Neural progenitor cell (in vitro differentiated cells): ENCODE results near the gene ZNF488.

Experiments
- EZH2 ChIP-seq: fragments of 200-600 bp; sonication (generic); IDR thresholded peaks from 2 replicates; pipeline ENCODE4 v1.6.1; 2017; ENCODE audit warnings: antibody characterized with exemption, mild to moderate bottlenecking, moderate library complexity
- TF ChIP-seq, protein P1 (sequence below): fragments of 200-600 bp; sonication (generic); IDR thresholded peaks from 2 replicates; pipeline ENCODE4 v1.5.1; 2017; ENCODE audit warnings: antibody characterized with exemption, mild to moderate bottlenecking

DNA sequence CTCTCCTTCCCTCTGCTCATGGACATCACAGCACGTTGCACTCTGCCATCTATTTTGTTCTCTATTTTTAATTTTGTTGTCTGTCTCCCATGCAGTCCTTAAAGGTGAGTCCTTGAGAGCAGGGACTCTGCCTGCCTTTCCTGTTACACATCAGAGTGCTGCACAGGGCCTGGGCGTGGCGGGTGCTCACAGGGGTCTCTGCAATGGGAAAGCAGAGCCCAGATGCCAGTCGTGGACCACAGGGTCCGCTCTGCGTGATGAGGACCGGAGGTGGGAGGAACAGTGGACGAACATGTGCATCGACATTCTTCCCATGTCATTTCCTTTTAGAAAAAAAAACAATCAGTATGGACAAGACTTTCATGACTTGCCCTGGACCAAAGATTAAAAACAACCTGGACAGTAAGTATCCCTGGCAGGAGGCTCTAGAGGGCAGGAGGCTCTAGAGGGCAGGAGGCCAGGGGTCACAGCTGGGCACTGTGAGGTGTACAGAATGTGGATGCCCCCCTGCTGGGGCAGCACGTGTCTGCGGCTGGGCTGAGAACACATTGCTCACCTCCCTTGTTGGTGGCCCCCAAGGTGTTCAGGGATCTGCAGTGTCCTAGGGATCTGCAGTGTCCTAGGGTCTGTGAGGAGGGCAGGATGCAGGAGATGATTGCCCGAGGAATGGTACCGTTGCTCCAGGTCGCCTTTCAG, 29.6 kb upstream of the ZNF488 start:
- no peak for TF ChIP-seq EZH2
- TF ChIP-seq, protein P1, sequence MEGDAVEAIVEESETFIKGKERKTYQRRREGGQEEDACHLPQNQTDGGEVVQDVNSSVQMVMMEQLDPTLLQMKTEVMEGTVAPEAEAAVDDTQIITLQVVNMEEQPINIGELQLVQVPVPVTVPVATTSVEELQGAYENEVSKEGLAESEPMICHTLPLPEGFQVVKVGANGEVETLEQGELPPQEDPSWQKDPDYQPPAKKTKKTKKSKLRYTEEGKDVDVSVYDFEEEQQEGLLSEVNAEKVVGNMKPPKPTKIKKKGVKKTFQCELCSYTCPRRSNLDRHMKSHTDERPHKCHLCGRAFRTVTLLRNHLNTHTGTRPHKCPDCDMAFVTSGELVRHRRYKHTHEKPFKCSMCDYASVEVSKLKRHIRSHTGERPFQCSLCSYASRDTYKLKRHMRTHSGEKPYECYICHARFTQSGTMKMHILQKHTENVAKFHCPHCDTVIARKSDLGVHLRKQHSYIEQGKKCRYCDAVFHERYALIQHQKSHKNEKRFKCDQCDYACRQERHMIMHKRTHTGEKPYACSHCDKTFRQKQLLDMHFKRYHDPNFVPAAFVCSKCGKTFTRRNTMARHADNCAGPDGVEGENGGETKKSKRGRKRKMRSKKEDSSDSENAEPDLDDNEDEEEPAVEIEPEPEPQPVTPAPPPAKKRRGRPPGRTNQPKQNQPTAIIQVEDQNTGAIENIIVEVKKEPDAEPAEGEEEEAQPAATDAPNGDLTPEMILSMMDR, result no peak
